K562 (cell line): ENCODE results near the gene CBX2. TPM values are rescaled to one million over a fixed set of nuclear protein-coding genes. Genes with fewer than 3 reads are reported as not detected.

Experiments used
- BACH1 ChIP-seq: fragments of 200-800 bp; sonication (Bioruptor generic); IDR thresholded peaks from 2 replicates; pipeline ENCODE4 v1.6.1; 2016; ENCODE audit warnings: missing genetic modification characterization, missing compliant biosample characterization
- CEBPZ ChIP-seq: fragments of 150-350 bp; IDR thresholded peaks from 2 replicates; pipeline ENCODE4 v1.6.1; 2014; ENCODE audit warnings: low read depth, mild to moderate bottlenecking, low read length, borderline replicate concordance
- EP300 ChIP-seq: IDR thresholded peaks from 2 replicates; pipeline ENCODE4 v1.6.1; 2012; ENCODE audit warnings: low read length, improper control_type of control experiment
- EZH2 ChIP-seq: IDR thresholded peaks from 2 replicates; pipeline ENCODE4 v1.6.1; 2012; ENCODE audit warnings: low read depth, mild to moderate bottlenecking, inconsistent platforms, low read length, borderline replicate concordance
- FOXA3 ChIP-seq, 2 experiments: fragments of 450-650 bp in 1 of 2; sonication (generic) in 1 of 2; formaldehyde crosslinking; IDR thresholded peaks in 1 of 2; conservative IDR thresholded peaks in 1 of 2; 2 replicates each; pipeline versions ENCODE4 v1.4.0 to v1.8.0; 2020 to 2022; ENCODE audit warnings: mild to moderate bottlenecking in 2 of 2, missing genetic modification reagents in 1 of 2
- HDAC1 ChIP-seq, 2 experiments: fragments of 450-650 bp; IDR thresholded peaks; 2 replicates each; pipeline ENCODE4 v1.6.1; 2016 to 2017; ENCODE audit warnings: inconsistent platforms in 1 of 2, mild to moderate bottlenecking in 1 of 2, moderate library complexity in 1 of 2
- HEY1 ChIP-seq: fragments of 250-450 bp; sonication (Bioruptor Pico); IDR thresholded peaks from 2 replicates; pipeline ENCODE4 v1.5.0; 2020; ENCODE audit warnings: mild to moderate bottlenecking, moderate library complexity, borderline replicate concordance
- L3MBTL2 ChIP-seq: fragments of 450-650 bp; IDR thresholded peaks from 2 replicates; pipeline ENCODE4 v1.6.1; 2016; ENCODE audit warnings: mild to moderate bottlenecking, moderate library complexity
- STAT5A ChIP-seq: IDR thresholded peaks from 2 replicates; pipeline ENCODE4 v1.6.1; 2012; ENCODE audit warnings: low read length, inconsistent platforms, borderline replicate concordance
- TCF7L2 ChIP-seq: fragments of 150-350 bp; IDR thresholded peaks from 2 replicates; pipeline ENCODE4 v1.6.1; 2016; ENCODE audit warnings: low read depth, mild to moderate bottlenecking, low read length, moderate library complexity
- THRB ChIP-seq: fragments of 450-650 bp; formaldehyde crosslinking; conservative IDR thresholded peaks from 2 replicates; pipeline ENCODE4 v1.4.0; 2022; ENCODE audit warnings: mild to moderate bottlenecking, missing genetic modification characterization
- XRCC3 ChIP-seq: fragments of 450-650 bp; IDR thresholded peaks from 2 replicates; pipeline ENCODE4 v1.6.1; 2017; ENCODE audit warnings: mild to moderate bottlenecking, moderate library complexity
- ZNF165 ChIP-seq: fragments of 250-450 bp; sonication (Bioruptor Pico); IDR thresholded peaks from 2 replicates; pipeline ENCODE4 v1.4.0; 2020; ENCODE audit warnings: borderline replicate concordance
- ZNF511 ChIP-seq: sonication (generic); formaldehyde crosslinking; IDR thresholded peaks from 2 replicates; pipeline ENCODE4 v1.8.0; 2022; ENCODE audit warnings: mild to moderate bottlenecking, missing genetic modification reagents
- ZNF696 ChIP-seq: fragments of 250-450 bp; sonication (Bioruptor Pico); conservative IDR thresholded peaks from 2 replicates; pipeline ENCODE4 v1.4.0; 2020; ENCODE audit warnings: mild to moderate bottlenecking, moderate library complexity
- ZZZ3 ChIP-seq: fragments of 450-650 bp; IDR thresholded peaks from 2 replicates; pipeline ENCODE4 v1.6.1; 2016; ENCODE audit warnings: antibody characterized with exemption, mild to moderate bottlenecking, moderate library complexity
- polyA plus RNA-seq, 8 experiments: library from polyadenylated mRNA; depleted of rRNA in 4 of 8; stranded (reverse) in 5 of 8; unstranded in 3 of 8; fragments of >200 nt; fragmentation: Nextera tagmentation in 2 of 8; fragmentation: Illumina TruSeq in 1 of 8; extraction: Ambion mirVana in 2 of 8; extraction: Trizol in 1 of 8; gene quantifications; 2 replicates each; pipeline versions ENCODE4 v1.2.1 to v1.2.3, GENCODE V29; 2011 to 2014; ENCODE audit warnings: inconsistent platforms in 1 of 8, missing spikeins in 1 of 8
- total RNA-seq, 7 experiments: library from RNA; depleted of rRNA in 6 of 7; stranded (reverse); fragments of >200 nt in 6 of 7; fragmentation: Illumina TruSeq in 2 of 7; extraction: Trizol in 2 of 7; gene quantifications; 2 replicates each; pipeline versions ENCODE4 v1.2.1 to v1.2.3, GENCODE V29; 2011 to 2021; ENCODE audit warnings: low replicate concordance in 1 of 7
- TF ChIP-seq, protein P1 (sequence below): sonication (generic); formaldehyde crosslinking; IDR thresholded peaks from 2 replicates; pipeline ENCODE4 v1.8.0; 2022; ENCODE audit warnings: missing genetic modification reagents, mild to moderate bottlenecking, borderline replicate concordance
- TF ChIP-seq, protein P2 (sequence below): fragments of 200-800 bp; sonication (Bioruptor generic); IDR thresholded peaks from 2 replicates; pipeline ENCODE4 v1.6.1; 2017; ENCODE audit warnings: missing genetic modification characterization, missing compliant biosample characterization

Gene CBX2
- total and polyA plus RNA-seq, 9 of the 15 experiments (the other 6 are each of a cell fraction or from before 2014, with no cell fraction given): 0.66 to 26.9 (median 13.9) TPM

DNA sequence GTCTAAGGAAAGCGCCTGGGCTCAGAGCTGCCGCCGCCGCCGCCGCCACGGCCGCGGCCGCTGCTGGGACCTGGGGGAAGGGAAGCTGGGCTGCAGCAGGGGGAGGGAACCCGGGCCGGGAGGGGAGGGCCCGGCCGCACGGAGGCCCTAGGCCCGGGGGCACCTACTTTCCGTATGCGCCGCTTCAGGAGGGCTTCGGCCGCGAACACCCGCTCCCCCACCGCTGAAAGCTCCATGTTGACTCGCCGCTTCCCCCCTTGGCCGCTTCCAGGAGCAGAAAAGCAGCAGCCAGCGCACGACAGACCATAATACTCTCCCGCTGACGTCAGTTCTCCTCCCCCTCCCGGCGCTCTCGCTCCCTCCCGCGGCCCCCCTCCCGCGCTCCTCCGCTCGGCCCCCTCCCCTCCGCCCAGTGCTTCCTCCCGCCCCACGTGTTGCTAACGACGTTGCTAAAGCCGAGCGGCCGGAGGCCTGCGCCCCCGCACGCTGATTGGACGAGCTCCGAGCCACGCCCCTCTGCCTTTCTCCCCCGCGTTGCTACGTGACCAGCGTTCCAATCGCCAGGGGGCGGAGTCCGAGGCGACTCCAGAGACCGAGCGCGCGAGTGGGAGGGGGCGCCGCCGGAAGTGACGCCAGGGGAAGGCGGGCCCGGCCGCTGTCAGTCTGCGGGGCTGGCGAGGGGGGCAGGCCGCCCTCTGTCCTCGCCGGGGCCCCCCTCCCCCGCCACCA is 19.0 kb downstream of the CBX2 start, which contains the start of gene CBX8 (continued):
- TF ChIP-seq CEBPZ (no peak), ZNF165 (CRISPR knock-in tag) (no peak), HEY1 (CRISPR knock-in tag) (no peak), THRB (CRISPR knock-in tag) (no peak), TCF7L2 (no peak), FOXA3 (CRISPR knock-in tag; conservative IDR thresholded peaks at IDR 0.05 in 1 of 2, IDR thresholded peaks at IDR 0.05 in 1 of 2) (peak; percentile 25 to 41; a peak in 1 of 4 replicates), EP300 (no peak; the same call in 1 of the 2 replicates), XRCC3 (no peak), L3MBTL2 (no peak), STAT5A (no peak), BACH1 (tag) (no peak), HDAC1 (IDR thresholded peaks at IDR 0.05) (peak in 1 of 2 experiments; percentile 39; a peak in 1 of 4 replicates), ZNF511 (no peak), EZH2 (no peak), ZNF696 (no peak), ZZZ3 (no peak)
- TF ChIP-seq, protein P1, sequence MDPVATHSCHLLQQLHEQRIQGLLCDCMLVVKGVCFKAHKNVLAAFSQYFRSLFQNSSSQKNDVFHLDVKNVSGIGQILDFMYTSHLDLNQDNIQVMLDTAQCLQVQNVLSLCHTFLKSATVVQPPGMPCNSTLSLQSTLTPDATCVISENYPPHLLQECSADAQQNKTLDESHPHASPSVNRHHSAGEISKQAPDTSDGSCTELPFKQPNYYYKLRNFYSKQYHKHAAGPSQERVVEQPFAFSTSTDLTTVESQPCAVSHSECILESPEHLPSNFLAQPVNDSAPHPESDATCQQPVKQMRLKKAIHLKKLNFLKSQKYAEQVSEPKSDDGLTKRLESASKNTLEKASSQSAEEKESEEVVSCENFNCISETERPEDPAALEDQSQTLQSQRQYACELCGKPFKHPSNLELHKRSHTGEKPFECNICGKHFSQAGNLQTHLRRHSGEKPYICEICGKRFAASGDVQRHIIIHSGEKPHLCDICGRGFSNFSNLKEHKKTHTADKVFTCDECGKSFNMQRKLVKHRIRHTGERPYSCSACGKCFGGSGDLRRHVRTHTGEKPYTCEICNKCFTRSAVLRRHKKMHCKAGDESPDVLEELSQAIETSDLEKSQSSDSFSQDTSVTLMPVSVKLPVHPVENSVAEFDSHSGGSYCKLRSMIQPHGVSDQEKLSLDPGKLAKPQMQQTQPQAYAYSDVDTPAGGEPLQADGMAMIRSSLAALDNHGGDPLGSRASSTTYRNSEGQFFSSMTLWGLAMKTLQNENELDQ (CRISPR knock-in tag): no peak
- TF ChIP-seq, protein P2, sequence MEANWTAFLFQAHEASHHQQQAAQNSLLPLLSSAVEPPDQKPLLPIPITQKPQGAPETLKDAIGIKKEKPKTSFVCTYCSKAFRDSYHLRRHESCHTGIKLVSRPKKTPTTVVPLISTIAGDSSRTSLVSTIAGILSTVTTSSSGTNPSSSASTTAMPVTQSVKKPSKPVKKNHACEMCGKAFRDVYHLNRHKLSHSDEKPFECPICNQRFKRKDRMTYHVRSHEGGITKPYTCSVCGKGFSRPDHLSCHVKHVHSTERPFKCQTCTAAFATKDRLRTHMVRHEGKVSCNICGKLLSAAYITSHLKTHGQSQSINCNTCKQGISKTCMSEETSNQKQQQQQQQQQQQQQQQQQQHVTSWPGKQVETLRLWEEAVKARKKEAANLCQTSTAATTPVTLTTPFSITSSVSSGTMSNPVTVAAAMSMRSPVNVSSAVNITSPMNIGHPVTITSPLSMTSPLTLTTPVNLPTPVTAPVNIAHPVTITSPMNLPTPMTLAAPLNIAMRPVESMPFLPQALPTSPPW (CRISPR knock-in tag): peak; percentile 99
